ENCODE measurements around the gene FOXO4.

Gene FOXO4

GRCh38 chrX:71095981-71096759, 519 bp downstream of the FOXO4 start:
- DNase-seq = peak; percentile 22
- no peak overlapping the region for H3K27ac Mint-ChIP-seq

GRCh38 chrX:71096760-71097032, 1.0 kb downstream of the FOXO4 start:
- no peak for TF ChIP-seq CTCF (IDR thresholded peaks at IDR 0.05)
- Mint-ChIP-seq H3K27me3 (ENCODE audit: low read depth, poor library complexity) (peaks cover 18% of the 10 kb centered on the region), H3K9me3 (peaks cover 55% of the 10 kb centered on the region), H3K4me3 (peak overlapping the region; percentile 96), H3K36me3 (ENCODE audit: low read depth) (no peaks in the 10 kb centered on the region), H3K4me1 (peaks cover 54% of the 10 kb centered on the region), H3K27ac (no peak overlapping the region)
- DNase-seq = no peak

More at GRCh38 chrX:71095981-71096759, 519 bp downstream of the FOXO4 start:
- Mint-ChIP-seq H3K4me1 (peaks cover 49% of the 10 kb centered on the region), H3K36me3 (ENCODE audit: low read depth) (no peaks in the 10 kb centered on the region), H3K9me3 (peaks cover 55% of the 10 kb centered on the region), H3K27me3 (ENCODE audit: low read depth, poor library complexity) (peaks cover 18% of the 10 kb centered on the region), H3K4me3 (peak overlapping the region; percentile 96)
- TF ChIP-seq CTCF (IDR thresholded peaks at IDR 0.05) = no peak

GRCh38 chrX:71098302-71098701, 2.7 kb downstream of the FOXO4 start:
- Mint-ChIP-seq H3K27ac (no peak overlapping the region), H3K9me3 (peaks cover 51% of the 10 kb centered on the region), H3K4me3 (peak overlapping the region; percentile 34), H3K27me3 (ENCODE audit: low read depth, poor library complexity) (peaks cover 15% of the 10 kb centered on the region), H3K4me1 (peaks cover 68% of the 10 kb centered on the region), H3K36me3 (ENCODE audit: low read depth) (no peaks in the 10 kb centered on the region)
- DNase-seq = peak; percentile 51
- TF ChIP-seq CTCF (IDR thresholded peaks at IDR 0.05) = no peak

GRCh38 chrX:71098951-71099506, 3.4 kb downstream of the FOXO4 start:
- Mint-ChIP-seq H3K9me3 (peaks cover 47% of the 10 kb centered on the region), H3K27ac (no peak overlapping the region), H3K4me1 (peaks cover 74% of the 10 kb centered on the region), H3K36me3 (ENCODE audit: low read depth) (no peaks in the 10 kb centered on the region), H3K4me3 (no peak overlapping the region), H3K27me3 (ENCODE audit: low read depth, poor library complexity) (peaks cover 12% of the 10 kb centered on the region)
- no peak for TF ChIP-seq CTCF (IDR thresholded peaks at IDR 0.05)
- no peak for DNase-seq

GRCh38 chrX:71099736-71100135, 4.1 kb downstream of the FOXO4 start:
- H3K9me3 Mint-ChIP-seq = peaks cover 48% of the 10 kb centered on the region
- H3K4me3 Mint-ChIP-seq = no peak overlapping the region
- peaks cover 12% of the 10 kb centered on the region for H3K27me3 Mint-ChIP-seq (ENCODE audit: low read depth, poor library complexity)
- H3K4me1 Mint-ChIP-seq = peaks cover 78% of the 10 kb centered on the region
- no peaks in the 10 kb centered on the region for H3K36me3 Mint-ChIP-seq (ENCODE audit: low read depth)
- no peak for TF ChIP-seq CTCF (IDR thresholded peaks at IDR 0.05)
- no peak overlapping the region for H3K27ac Mint-ChIP-seq
- no peak for DNase-seq

Data from nephron progenitor cell (in vitro differentiated cells).